Suprapubic skin (tissue), 4 donors: ENCODE results near the gene ABCC9. TPM values are rescaled to one million over a fixed set of nuclear protein-coding genes. Genes with fewer than 3 reads are reported as not detected.

Source experiments
- DNase-seq, 2 donors: peaks; one replicate each; pipeline ENCODE4 v3.0.0-alpha.2; 2019; ENCODE audit warnings: low spot score in 2 of 2
- H3K27ac ChIP-seq: fragments of 200-600 bp; sonication (generic); one replicate; pipeline ENCODE4 v1.5.1; 2019
- H3K27me3 ChIP-seq: fragments of 200-600 bp; sonication (generic); one replicate; pipeline ENCODE4 v1.5.1; 2019
- H3K36me3 ChIP-seq: fragments of 200-600 bp; sonication (generic); one replicate; pipeline ENCODE4 v1.5.1; 2019
- H3K4me1 ChIP-seq: fragments of 200-600 bp; sonication (generic); one replicate; pipeline ENCODE4 v1.5.1; 2019
- H3K4me3 ChIP-seq: fragments of 200-600 bp; sonication (generic); one replicate; pipeline ENCODE4 v1.5.1; 2019; ENCODE audit warnings: mild to moderate bottlenecking
- H3K9me3 ChIP-seq: fragments of 200-600 bp; sonication (generic); one replicate; pipeline ENCODE4 v1.5.1; 2019
- EP300 ChIP-seq: sonication (generic); formaldehyde crosslinking; IDR thresholded peaks from one replicate; pipeline ENCODE4 v1.6.1; 2017; ENCODE audit warnings: antibody characterized with exemption
- POLR2A ChIP-seq, 2 donors: fragments of 450-650 bp; IDR thresholded peaks; one replicate each; pipeline ENCODE4 v1.6.1; 2017; ENCODE audit warnings: antibody characterized with exemption in 2 of 2, mild to moderate bottlenecking in 2 of 2, moderate library complexity in 2 of 2
- POLR2AphosphoS5 ChIP-seq, 3 donors: sonication (generic); formaldehyde crosslinking; IDR thresholded peaks; one replicate each; pipeline ENCODE4 v1.6.1; 2017; ENCODE audit warnings: antibody characterized with exemption in 3 of 3
- WGBS: methylation state at CpG from one replicate; pipeline ENCODE4 v1.1.5; 2018; 5-methylcytosine and 5-hydroxymethylcytosine counted together
- total RNA-seq, 4 donors: library from RNA; depleted of rRNA; stranded (reverse); fragments of >200 nt; gene quantifications; one replicate each; pipeline ENCODE4 v1.1.0, GENCODE V29; 2016
- TF ChIP-seq, protein P1 (sequence below), 2 donors: fragments of 200-600 bp in 1 of 2; fragments of 450-650 bp in 1 of 2; sonication (generic) in 1 of 2; IDR thresholded peaks; one replicate each; pipeline ENCODE4 v1.5.1; 2016 to 2019; ENCODE audit warnings: antibody characterized with exemption in 2 of 2, mild to moderate bottlenecking in 1 of 2, moderate library complexity in 1 of 2

Gene ABCC9
- total RNA-seq, 4 donors from 2014 or later = 7.8 to 9.6 (median 8.1) TPM

DNA sequence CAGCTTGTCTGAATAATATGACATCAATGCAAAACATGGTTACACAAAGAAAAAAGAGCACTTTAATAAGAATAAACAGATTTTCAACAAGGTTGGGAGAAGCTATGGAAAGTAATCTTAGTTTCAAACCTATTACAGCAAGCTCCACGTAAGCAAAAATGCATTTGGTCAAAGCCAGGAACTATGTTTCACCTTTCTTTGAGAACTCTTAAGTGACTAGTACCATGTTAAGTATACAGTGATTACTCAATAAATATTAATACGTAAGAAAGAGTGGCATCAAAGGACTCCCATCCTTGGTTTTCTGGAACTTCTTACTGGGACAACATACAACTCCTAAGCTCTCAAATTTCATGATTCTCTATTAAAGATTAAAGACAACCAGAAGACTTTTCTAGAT is 80.7 kb downstream of the ABCC9 start:
- no peak overlapping the region for H3K4me3 ChIP-seq
- TF ChIP-seq POLR2AphosphoS5 (IDR thresholded peaks at IDR 0.05) (no peak), EP300 (no peak), POLR2A (IDR thresholded peaks at IDR 0.05) (no peak)
- TF ChIP-seq, protein P1, sequence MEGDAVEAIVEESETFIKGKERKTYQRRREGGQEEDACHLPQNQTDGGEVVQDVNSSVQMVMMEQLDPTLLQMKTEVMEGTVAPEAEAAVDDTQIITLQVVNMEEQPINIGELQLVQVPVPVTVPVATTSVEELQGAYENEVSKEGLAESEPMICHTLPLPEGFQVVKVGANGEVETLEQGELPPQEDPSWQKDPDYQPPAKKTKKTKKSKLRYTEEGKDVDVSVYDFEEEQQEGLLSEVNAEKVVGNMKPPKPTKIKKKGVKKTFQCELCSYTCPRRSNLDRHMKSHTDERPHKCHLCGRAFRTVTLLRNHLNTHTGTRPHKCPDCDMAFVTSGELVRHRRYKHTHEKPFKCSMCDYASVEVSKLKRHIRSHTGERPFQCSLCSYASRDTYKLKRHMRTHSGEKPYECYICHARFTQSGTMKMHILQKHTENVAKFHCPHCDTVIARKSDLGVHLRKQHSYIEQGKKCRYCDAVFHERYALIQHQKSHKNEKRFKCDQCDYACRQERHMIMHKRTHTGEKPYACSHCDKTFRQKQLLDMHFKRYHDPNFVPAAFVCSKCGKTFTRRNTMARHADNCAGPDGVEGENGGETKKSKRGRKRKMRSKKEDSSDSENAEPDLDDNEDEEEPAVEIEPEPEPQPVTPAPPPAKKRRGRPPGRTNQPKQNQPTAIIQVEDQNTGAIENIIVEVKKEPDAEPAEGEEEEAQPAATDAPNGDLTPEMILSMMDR (IDR thresholded peaks at IDR 0.05) = no peak
- H3K27me3 ChIP-seq = no peaks in the 10 kb centered on the region
- no peaks in the 10 kb centered on the region for H3K9me3 ChIP-seq
- no peaks in the 10 kb centered on the region for H3K4me1 ChIP-seq
- no peak for DNase-seq
- H3K36me3 ChIP-seq = no peaks in the 10 kb centered on the region
- no peak overlapping the region for H3K27ac ChIP-seq
- WGBS = 90% methylated on average over 2 of the region's 2 CpGs

DNA sequence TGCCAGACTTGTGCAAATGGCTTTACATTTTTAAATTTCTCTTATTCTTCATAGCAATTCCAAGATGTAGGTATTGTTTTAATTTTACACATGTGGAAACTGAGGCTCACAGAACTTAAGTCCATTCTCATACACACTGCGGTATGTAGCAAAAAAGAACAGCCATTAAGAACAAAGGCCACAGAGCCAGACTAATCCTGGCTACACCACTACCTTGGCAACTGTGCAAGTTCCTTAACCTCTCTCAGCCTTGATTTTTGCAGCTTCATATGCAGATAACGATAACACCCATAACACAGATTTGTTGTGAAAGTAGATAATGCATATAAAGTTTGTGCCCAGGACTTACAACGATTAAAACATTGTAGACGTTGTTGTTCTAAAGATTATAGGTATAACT is 81.1 kb downstream of the ABCC9 start:
- Histone ChIP-seq H3K27me3 (no peaks in the 10 kb centered on the region), H3K27ac (no peak overlapping the region), H3K9me3 (no peaks in the 10 kb centered on the region), H3K4me3 (no peak overlapping the region), H3K36me3 (no peaks in the 10 kb centered on the region), H3K4me1 (no peaks in the 10 kb centered on the region)
- WGBS = 92% methylated on average over 4 of the region's 4 CpGs
- DNase-seq = no peak
- TF ChIP-seq POLR2AphosphoS5 (IDR thresholded peaks at IDR 0.05) (no peak), POLR2A (IDR thresholded peaks at IDR 0.05) (no peak), EP300 (no peak)
- TF ChIP-seq, protein P1 (IDR thresholded peaks at IDR 0.05) = no peak

- no peak for DNase-seq
- no peak for TF ChIP-seq POLR2AphosphoS5 (IDR thresholded peaks at IDR 0.05)
- no peak for TF ChIP-seq EP300
- TF ChIP-seq POLR2A (IDR thresholded peaks at IDR 0.05) = no peak
- TF ChIP-seq, protein P1 (IDR thresholded peaks at IDR 0.05) = no peak
- Histone ChIP-seq H3K27ac (no peak overlapping the region), H3K36me3 (no peaks in the 10 kb centered on the region), H3K27me3 (no peaks in the 10 kb centered on the region), H3K9me3 (no peaks in the 10 kb centered on the region), H3K4me1 (no peaks in the 10 kb centered on the region), H3K4me3 (no peak overlapping the region)
- WGBS = 83% methylated on average over 5 of the region's 5 CpGs
Observed at GRCh38 chr12:21852251-21852650, 89.0 kb downstream of the ABCC9 start.

GRCh38 chr12:21851151-21851550 is 90.1 kb downstream of the ABCC9 start:
- Histone ChIP-seq H3K27me3 (no peaks in the 10 kb centered on the region), H3K27ac (no peak overlapping the region), H3K9me3 (no peaks in the 10 kb centered on the region), H3K4me3 (no peak overlapping the region), H3K36me3 (no peaks in the 10 kb centered on the region), H3K4me1 (no peaks in the 10 kb centered on the region)
- no peak for DNase-seq
- no peak for TF ChIP-seq POLR2A (IDR thresholded peaks at IDR 0.05)
- TF ChIP-seq POLR2AphosphoS5 (IDR thresholded peaks at IDR 0.05) = no peak
- WGBS = 88% methylated on average over 1 of the region's 1 CpG

DNA sequence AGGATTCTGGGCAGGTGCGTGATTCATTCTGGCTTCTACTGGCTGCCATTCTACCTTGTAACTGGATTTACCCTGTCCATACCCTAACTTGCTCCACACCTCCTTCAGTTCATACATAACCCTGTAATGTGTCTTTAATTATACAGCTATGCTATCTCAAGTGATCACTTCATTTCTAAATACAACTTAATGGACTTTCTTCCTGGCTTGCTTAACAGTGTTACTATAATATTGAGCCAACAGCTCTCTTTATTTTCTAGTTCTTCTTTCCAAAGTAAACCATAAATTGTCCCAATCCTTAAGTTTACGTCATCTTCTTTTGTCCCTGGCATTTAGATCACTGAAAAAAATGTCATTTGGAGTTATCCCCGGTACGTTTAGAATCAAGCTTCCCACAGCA is 90.8 kb downstream of the ABCC9 start:
- no peaks in the 10 kb centered on the region for H3K9me3 ChIP-seq
- H3K27me3 ChIP-seq = no peaks in the 10 kb centered on the region
- DNase-seq = no peak
- H3K36me3 ChIP-seq = no peaks in the 10 kb centered on the region
- no peak overlapping the region for H3K27ac ChIP-seq
- H3K4me1 ChIP-seq = no peaks in the 10 kb centered on the region
- TF ChIP-seq, protein P1 (IDR thresholded peaks at IDR 0.05) = no peak
- TF ChIP-seq POLR2AphosphoS5 (IDR thresholded peaks at IDR 0.05) (no peak), EP300 (no peak), POLR2A (IDR thresholded peaks at IDR 0.05) (no peak)
- H3K4me3 ChIP-seq = no peak overlapping the region
- 80% methylated on average over 4 of the region's 4 CpGs for WGBS

- Histone ChIP-seq H3K27ac (no peak overlapping the region), H3K4me1 (no peaks in the 10 kb centered on the region), H3K9me3 (no peaks in the 10 kb centered on the region), H3K36me3 (no peaks in the 10 kb centered on the region), H3K27me3 (no peaks in the 10 kb centered on the region), H3K4me3 (no peak overlapping the region)
- no peak for TF ChIP-seq POLR2AphosphoS5 (IDR thresholded peaks at IDR 0.05)
- TF ChIP-seq POLR2A (IDR thresholded peaks at IDR 0.05) = no peak
- TF ChIP-seq, protein P1 (IDR thresholded peaks at IDR 0.05) = no peak
- no peak for TF ChIP-seq EP300
- 69% methylated on average over 2 of the region's 2 CpGs for WGBS
- no peak for DNase-seq
Observed at GRCh38 chr12:21849878-21850277, 91.3 kb downstream of the ABCC9 start.
